GM19397 (cell line): Measurements from ENCODE around the gene SPATA31E1.

ENCODE experiments used
- ATAC-seq: cut with Tn5 transposase; IDR thresholded peaks from one replicate; pipeline ENCODE4 v1.9.1; 2021; ENCODE audit warnings: mild to moderate bottlenecking, moderate library complexity; ENCODE audit not compliant: unreplicated experiment

Gene SPATA31E1

GRCh38 chr9:87862536-87863268 lies 20.0 kb upstream of the SPATA31E1 start:
- no peak for ATAC-seq

DNA sequence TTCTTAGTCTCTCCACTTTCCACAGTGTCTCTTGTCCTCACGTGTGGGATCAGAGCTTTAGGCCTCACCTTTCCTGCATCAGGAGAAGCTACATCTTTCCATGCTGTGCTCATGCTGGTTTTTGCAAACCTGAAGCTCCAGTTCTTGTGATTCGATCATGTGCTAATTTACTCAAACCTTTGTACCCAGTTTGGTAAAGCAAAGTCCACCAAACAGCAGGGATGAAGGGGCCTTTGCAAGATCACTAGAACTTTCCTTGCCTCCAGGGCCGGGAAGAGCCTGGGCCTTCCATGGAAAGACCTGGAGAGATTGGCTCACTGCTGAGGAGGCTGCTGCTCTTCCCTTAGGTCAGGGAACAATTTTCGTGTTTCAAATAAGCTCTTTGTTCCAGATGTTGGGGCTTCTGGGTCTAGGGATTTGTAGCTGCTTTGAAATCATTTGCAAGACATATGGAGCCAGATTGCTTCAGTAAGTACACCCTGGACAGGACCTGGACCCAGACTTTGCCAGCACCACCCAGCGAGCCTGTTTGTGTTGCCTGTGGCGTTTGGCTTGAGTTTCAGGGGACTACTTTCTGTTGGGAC lies 18.7 kb upstream of the SPATA31E1 start:
- ATAC-seq: no peak

- no peak for ATAC-seq
Observed at GRCh38 chr9:87864915-87865314, 17.8 kb upstream of the SPATA31E1 start.

GRCh38 chr9:87865626-87866025 lies 17.1 kb upstream of the SPATA31E1 start:
- ATAC-seq: no peak

- ATAC-seq: no peak
Observed at GRCh38 chr9:87867391-87867790, 15.3 kb upstream of the SPATA31E1 start.

GRCh38 chr9:87868175-87868574 lies 14.5 kb upstream of the SPATA31E1 start:
- ATAC-seq: no peak

DNA sequence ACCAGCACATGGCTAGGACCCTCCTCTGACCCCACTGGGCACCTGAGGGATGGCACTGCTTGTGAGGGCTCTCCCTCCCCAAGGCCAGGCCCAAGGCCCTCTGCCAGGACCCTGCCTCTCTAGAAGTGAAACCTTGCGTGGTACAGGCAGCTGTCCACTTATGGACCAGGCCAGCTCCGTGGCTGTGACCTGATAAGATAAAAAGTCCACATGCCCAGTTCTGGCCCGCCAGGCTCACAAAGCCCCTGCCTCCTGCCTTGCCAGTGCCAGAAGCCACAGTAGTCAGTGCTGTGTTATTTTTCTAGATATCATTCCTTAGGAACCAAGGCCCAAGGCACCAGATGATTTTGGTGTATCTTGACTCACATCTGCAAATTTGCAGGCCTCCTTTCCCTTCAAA lies 14.0 kb upstream of the SPATA31E1 start:
- ATAC-seq: no peak

- ATAC-seq: no peak
Observed at GRCh38 chr9:87869082-87869481, 13.6 kb upstream of the SPATA31E1 start.

GRCh38 chr9:87871425-87872078 lies 11.1 kb upstream of the SPATA31E1 start:
- ATAC-seq: no peak

GRCh38 chr9:87872079-87872624 lies 10.5 kb upstream of the SPATA31E1 start:
- ATAC-seq: no peak

GRCh38 chr9:87873607-87874303 lies 8.9 kb upstream of the SPATA31E1 start:
- no peak for ATAC-seq

DNA sequence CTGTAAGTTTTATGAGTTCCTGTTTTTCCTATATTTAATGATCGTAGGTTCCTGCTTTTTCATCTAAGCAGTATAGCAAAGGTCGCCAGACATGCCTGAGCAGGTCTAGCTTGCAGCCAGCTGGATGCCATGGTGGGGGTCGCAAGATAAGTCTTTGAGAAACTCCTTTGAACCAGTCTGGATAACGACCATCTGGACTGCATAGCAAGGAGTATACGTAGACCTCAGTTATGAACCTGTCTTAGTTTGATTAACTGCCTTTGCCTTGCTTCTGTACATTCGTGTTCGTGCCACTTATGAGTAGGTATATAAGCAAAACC lies 8.4 kb upstream of the SPATA31E1 start:
- ATAC-seq: no peak

- no peak for ATAC-seq
Observed at GRCh38 chr9:87875060-87875459, 7.6 kb upstream of the SPATA31E1 start.

- no peak for ATAC-seq
Observed at GRCh38 chr9:87875831-87876545, 6.7 kb upstream of the SPATA31E1 start.

- ATAC-seq: no peak
Observed at GRCh38 chr9:87876708-87877107, 6.0 kb upstream of the SPATA31E1 start.

GRCh38 chr9:87878989-87879511 lies 3.6 kb upstream of the SPATA31E1 start:
- no peak for ATAC-seq

DNA sequence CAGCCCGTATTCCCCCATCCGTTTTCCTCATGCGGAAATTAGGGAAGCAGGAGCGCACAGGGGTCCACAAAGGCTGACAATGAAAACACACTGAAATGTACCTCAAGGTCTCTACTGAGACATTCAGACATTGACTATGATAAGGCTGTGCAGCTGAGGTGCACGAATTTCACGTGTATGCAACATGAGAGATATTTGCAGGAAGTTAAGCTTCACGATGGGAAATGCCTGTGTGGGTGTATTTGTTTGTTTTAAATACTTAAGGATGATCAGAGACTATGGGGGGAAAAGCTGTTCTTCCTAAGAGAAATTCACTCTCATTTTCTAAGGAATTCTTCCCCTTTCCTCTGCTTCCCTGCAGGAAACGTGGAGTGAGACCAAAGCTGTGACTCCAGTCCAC lies 2.6 kb upstream of the SPATA31E1 start:
- no peak for ATAC-seq

GRCh38 chr9:87880683-87881082 lies 2.0 kb upstream of the SPATA31E1 start:
- ATAC-seq: no peak

DNA sequence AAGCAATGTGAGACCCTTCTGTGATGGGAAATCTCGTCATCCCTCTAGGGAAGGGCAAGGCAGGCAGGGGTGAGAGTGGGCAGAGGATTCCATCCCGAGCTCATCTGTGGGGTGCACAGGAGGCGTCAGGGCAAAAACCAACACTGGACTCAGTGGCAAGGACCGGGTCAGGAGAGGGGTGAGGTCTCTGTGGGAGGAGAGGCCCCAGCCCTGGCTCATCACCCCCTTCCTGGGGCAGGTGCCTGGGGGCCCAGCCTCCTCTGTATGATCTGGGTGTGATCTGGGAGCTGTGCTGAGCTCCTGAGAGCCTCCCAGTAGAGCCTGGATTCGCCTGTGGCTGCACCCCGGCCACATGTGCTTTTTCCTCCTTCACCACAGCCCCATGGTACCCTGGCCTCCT lies 597 bp downstream of the SPATA31E1 start:
- ATAC-seq: no peak

DNA sequence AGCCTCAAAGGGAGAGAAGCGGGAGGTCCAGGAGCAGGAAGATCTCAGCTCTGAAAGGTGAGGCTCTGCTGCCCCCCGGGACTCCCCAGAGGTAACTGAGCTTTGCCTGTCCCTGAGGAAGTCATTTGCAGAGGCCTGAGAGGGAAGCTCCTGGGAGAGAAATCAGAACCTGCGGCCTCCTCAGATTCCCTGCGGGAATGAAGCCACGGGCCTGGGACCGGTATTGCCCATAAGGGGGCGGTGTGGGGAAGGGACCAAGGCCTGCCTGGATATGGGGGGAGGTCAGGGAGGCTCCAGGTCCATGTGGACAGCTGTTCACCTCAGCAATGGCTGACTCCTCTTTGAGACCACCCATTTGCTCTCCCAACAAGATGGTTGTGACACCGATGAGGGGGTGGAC lies 1.3 kb downstream of the SPATA31E1 start:
- ATAC-seq: no peak
